Measurements from ENCODE around the gene FOXF2. TPM values are rescaled to one million over a fixed set of nuclear protein-coding genes. Genes with fewer than 3 reads are reported as not detected.

Gene FOXF2
- total RNA-seq, 3 donors from 2014 or later, result 0.73 to 4.9 (median 1.6) TPM

DNA sequence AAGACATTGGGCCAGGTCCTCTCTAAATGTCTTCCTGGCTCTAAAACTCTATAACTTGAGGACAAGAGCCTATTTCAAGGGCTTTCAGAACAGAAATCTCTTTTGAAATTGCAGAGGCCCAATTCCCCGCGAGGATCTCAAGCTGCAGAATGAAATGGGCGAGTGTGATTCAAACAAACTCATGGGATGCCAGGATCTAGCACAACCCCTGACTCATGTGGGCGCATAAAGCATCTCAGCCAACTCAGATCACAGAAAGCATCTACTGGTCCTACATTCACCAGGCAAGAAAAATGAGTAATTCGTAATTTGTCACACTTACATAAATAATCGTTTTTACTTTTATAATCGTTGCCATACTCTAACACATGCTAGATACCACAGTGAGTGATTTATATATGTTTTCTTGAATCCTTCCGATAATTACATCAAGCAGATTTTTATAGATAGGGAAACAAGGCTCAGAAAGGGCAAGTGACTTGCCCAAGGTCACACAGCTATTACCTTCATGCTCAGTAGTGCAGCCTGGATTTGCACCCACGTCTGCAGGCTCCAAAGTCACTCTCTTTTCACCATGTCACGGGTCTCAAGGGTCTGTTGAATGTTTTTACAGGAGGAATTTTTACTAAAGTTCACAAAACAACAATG is 26.2 kb downstream of the FOXF2 start:
- no peaks in the 10 kb centered on the region for H3K27me3 ChIP-seq
- intact Hi-C loops (cut with DNase I; ENCODE audit: low total_unique reads), result no loop called here
- TF ChIP-seq, protein P1, sequence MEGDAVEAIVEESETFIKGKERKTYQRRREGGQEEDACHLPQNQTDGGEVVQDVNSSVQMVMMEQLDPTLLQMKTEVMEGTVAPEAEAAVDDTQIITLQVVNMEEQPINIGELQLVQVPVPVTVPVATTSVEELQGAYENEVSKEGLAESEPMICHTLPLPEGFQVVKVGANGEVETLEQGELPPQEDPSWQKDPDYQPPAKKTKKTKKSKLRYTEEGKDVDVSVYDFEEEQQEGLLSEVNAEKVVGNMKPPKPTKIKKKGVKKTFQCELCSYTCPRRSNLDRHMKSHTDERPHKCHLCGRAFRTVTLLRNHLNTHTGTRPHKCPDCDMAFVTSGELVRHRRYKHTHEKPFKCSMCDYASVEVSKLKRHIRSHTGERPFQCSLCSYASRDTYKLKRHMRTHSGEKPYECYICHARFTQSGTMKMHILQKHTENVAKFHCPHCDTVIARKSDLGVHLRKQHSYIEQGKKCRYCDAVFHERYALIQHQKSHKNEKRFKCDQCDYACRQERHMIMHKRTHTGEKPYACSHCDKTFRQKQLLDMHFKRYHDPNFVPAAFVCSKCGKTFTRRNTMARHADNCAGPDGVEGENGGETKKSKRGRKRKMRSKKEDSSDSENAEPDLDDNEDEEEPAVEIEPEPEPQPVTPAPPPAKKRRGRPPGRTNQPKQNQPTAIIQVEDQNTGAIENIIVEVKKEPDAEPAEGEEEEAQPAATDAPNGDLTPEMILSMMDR (IDR thresholded peaks at IDR 0.05), result no peak
- TF ChIP-seq POLR2AphosphoS5 (IDR thresholded peaks at IDR 0.05) (no peak), POLR2A (IDR thresholded peaks at IDR 0.05) (no peak)
- no peaks in the 10 kb centered on the region for H3K4me1 ChIP-seq
- H3K4me3 ChIP-seq, result no peak overlapping the region
- no peaks in the 10 kb centered on the region for H3K36me3 ChIP-seq
- no peak for DNase-seq (ENCODE audit: low spot score in 2 of 2)
- no peaks in the 10 kb centered on the region for H3K9me3 ChIP-seq
- no peak overlapping the region for H3K27ac ChIP-seq

GRCh38 chr6:1416191-1416760 is 26.9 kb downstream of the FOXF2 start:
- H3K36me3 ChIP-seq, result no peaks in the 10 kb centered on the region
- no peak overlapping the region for H3K27ac ChIP-seq
- no peaks in the 10 kb centered on the region for H3K4me1 ChIP-seq
- peaks cover 0 to 4% of the 10 kb centered on the region in 2 donors for H3K9me3 ChIP-seq
- no peak for DNase-seq (ENCODE audit: low spot score in 2 of 2)
- no peaks in the 10 kb centered on the region for H3K27me3 ChIP-seq
- intact Hi-C loops (cut with DNase I; ENCODE audit: low total_unique reads), result no loop called here
- TF ChIP-seq POLR2A (IDR thresholded peaks at IDR 0.05) (no peak), POLR2AphosphoS5 (IDR thresholded peaks at IDR 0.05) (no peak)
- TF ChIP-seq, protein P1 (IDR thresholded peaks at IDR 0.05), result no peak
- H3K4me3 ChIP-seq, result no peak overlapping the region

DNA sequence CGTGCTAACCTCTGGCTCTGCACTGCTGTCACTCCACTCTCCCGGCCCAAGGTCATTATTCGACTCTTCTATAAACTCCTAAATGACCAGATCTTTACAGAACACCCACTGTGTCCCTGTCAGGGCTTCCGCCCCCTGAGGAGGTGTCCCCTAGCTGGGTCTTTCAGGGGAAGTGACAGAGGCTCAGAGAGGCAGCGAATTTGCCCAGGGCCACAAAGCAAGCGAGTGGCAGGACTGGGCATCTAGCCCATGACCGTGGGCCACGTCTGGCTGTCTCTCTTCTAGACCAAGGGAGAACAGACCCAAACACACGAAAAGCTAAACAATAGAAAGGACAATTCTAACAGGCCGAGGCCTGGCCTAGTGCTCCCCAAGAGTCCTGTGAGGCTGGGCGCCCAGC is 27.4 kb downstream of the FOXF2 start:
- DNase-seq (ENCODE audit: low spot score in 2 of 2), result no peak
- H3K27ac ChIP-seq, result no peak overlapping the region
- H3K36me3 ChIP-seq, result no peaks in the 10 kb centered on the region
- no peaks in the 10 kb centered on the region for H3K27me3 ChIP-seq
- no peaks in the 10 kb centered on the region for H3K4me1 ChIP-seq
- no peak overlapping the region for H3K4me3 ChIP-seq
- H3K9me3 ChIP-seq, result peaks cover 0 to 5% of the 10 kb centered on the region in 2 donors
- no peak for TF ChIP-seq POLR2A (IDR thresholded peaks at IDR 0.05)
- no peak for TF ChIP-seq POLR2AphosphoS5 (IDR thresholded peaks at IDR 0.05)
- TF ChIP-seq, protein P1 (IDR thresholded peaks at IDR 0.05), result no peak
- intact Hi-C loops (cut with DNase I; ENCODE audit: low total_unique reads), result no loop called here

- TF ChIP-seq POLR2A (IDR thresholded peaks at IDR 0.05) (no peak), POLR2AphosphoS5 (IDR thresholded peaks at IDR 0.05) (no peak)
- TF ChIP-seq, protein P1 (IDR thresholded peaks at IDR 0.05), result no peak
- H3K4me1 ChIP-seq, result no peaks in the 10 kb centered on the region
- no peaks in the 10 kb centered on the region for H3K27me3 ChIP-seq
- intact Hi-C loops (cut with DNase I; ENCODE audit: low total_unique reads), result no loop called here
- no peaks in the 10 kb centered on the region for H3K36me3 ChIP-seq
- no peak for DNase-seq (ENCODE audit: low spot score in 2 of 2)
- H3K27ac ChIP-seq, result no peak overlapping the region
- H3K9me3 ChIP-seq, result peaks cover 0 to 5% of the 10 kb centered on the region in 2 donors
- H3K4me3 ChIP-seq, result no peak overlapping the region
Measured at GRCh38 chr6:1417718-1418117, 28.3 kb downstream of the FOXF2 start.

DNA sequence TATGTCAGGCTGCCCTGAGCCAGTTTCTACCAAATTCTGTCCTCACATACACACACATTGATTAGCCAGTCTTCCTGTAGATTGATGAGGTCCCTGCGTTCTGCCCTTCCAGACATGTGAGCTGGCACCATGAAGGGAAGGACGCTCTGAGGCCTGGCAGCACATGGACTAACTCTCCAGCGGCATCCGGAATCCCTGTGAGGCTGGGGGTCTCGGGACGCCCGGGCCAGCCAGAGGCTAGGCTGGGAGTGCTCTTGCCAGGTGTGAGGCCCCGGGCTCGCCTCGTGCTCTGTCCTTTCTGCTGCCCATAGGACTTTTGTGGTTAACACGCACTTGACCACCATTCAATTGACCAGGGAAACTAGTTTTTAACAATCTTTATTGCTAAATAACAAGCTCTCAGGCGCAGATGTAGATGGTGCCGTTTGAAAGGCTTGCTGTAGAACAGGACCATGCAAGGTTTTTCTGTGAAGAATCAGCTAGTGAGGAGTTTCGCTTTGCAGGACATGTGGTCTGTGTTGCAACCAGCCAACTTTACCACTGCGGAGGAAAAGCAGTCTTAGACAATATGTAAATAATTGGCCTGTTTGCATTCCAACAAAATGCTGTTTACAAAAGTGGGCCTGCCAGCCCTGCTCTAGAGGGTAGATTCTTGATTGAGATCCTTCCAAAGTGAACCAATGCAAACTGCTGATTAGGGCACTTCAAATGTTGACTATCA is 29.3 kb downstream of the FOXF2 start:
- Histone ChIP-seq H3K4me3 (no peak overlapping the region), H3K27ac (no peak overlapping the region), H3K36me3 (no peaks in the 10 kb centered on the region), H3K4me1 (no peaks in the 10 kb centered on the region), H3K27me3 (no peaks in the 10 kb centered on the region), H3K9me3 (peaks cover 0 to 5% of the 10 kb centered on the region in 2 donors)
- DNase-seq (ENCODE audit: low spot score in 2 of 2), result no peak
- intact Hi-C loops (cut with DNase I; ENCODE audit: low total_unique reads), result no loop called here
- TF ChIP-seq, protein P1 (IDR thresholded peaks at IDR 0.05), result no peak
- TF ChIP-seq POLR2A (IDR thresholded peaks at IDR 0.05), result no peak
- TF ChIP-seq POLR2AphosphoS5 (IDR thresholded peaks at IDR 0.05), result no peak
